ENCODE measurements around the gene VAMP2.

DNA sequence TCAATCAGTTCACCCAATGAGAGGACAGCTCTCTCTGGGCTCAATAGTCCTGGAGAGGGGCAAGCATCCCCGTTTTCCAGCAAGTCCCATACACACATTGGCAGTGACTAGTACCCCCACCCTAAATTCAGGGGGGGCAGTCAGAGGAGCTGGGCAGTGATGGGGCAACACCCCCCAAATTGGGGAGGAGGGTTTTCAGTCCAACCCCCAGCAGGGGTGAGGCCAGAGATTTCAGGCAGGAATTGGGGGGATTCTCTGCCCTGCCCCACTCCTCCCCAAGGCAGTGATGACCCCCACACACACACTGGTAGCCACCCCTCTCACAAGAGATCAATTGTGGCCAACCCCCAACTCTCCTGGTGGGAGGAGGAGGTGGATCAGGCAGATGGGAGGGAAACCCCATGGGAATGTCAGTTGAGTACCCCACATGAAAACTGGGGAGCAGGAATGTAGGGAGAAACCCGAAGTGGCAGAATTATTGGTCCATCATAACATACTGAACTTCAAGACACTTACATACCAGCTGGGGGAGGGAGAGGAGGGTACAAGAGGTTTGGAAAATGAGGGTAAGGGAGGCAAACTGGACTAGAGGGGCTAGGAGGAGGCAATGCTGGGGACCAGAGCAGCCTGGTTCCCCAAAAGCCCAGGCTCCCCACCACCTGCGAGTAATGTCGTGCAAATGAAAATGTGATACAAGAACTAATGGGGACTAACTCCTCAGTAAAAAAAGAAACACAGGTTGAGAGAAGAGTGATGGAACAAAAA, 3.1 kb downstream of the VAMP2 start:
- TF ChIP-seq, protein P1, sequence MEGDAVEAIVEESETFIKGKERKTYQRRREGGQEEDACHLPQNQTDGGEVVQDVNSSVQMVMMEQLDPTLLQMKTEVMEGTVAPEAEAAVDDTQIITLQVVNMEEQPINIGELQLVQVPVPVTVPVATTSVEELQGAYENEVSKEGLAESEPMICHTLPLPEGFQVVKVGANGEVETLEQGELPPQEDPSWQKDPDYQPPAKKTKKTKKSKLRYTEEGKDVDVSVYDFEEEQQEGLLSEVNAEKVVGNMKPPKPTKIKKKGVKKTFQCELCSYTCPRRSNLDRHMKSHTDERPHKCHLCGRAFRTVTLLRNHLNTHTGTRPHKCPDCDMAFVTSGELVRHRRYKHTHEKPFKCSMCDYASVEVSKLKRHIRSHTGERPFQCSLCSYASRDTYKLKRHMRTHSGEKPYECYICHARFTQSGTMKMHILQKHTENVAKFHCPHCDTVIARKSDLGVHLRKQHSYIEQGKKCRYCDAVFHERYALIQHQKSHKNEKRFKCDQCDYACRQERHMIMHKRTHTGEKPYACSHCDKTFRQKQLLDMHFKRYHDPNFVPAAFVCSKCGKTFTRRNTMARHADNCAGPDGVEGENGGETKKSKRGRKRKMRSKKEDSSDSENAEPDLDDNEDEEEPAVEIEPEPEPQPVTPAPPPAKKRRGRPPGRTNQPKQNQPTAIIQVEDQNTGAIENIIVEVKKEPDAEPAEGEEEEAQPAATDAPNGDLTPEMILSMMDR (IDR thresholded peaks at IDR 0.05; ENCODE audit: low read depth, low read length, poor library complexity, severe bottlenecking), result peak; percentile 8
- no peak for TF ChIP-seq EZH2phosphoT487 (IDR thresholded peaks at IDR 0.05; ENCODE audit: borderline replicate concordance, low read length)
